ENCODE measurements around the gene TMEM18. TPM values are rescaled to one million over a fixed set of nuclear protein-coding genes. Genes with fewer than 3 reads are reported as not detected.

The TMEM18 gene
- total and polyA plus RNA-seq, 9 of the 15 experiments (the other 6 are each of a cell fraction or from before 2014, with no cell fraction given), result 12.8 to 55.9 (median 21.8) TPM

DNA sequence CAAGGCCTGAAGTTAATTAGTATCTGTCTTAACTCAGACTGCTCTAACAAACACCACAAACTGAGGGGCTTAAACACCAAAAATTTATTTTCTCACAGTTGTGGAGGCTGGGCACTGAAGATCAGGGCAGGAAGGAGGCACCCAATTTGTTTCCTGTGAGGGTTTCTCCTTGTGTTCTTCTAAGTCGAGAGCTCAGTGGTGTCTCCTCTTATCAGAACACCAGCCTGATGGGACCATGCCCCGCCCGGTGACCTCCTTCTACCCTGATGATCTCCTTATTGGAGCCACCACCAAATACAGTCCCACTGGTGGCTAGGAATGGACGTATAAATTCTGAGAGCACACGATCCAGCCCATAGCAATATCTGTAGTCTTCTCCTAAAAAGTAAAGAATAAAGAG, 20.5 kb downstream of the TMEM18 start (continued):
- TF ChIP-seq ZNF184 (CRISPR knock-in tag; IDR thresholded peaks at IDR 0.05) (no peak), NFXL1 (CRISPR knock-in tag; IDR thresholded peaks at IDR 0.05) (no peak), EP300 (IDR thresholded peaks at IDR 0.05; ENCODE audit: low read length) (no peak), SAP30 (IDR thresholded peaks at IDR 0.05; ENCODE audit: borderline replicate concordance, insufficient read depth, low read depth, low read length, poor library complexity, severe bottlenecking) (no peak)
- TF ChIP-seq, protein P1, sequence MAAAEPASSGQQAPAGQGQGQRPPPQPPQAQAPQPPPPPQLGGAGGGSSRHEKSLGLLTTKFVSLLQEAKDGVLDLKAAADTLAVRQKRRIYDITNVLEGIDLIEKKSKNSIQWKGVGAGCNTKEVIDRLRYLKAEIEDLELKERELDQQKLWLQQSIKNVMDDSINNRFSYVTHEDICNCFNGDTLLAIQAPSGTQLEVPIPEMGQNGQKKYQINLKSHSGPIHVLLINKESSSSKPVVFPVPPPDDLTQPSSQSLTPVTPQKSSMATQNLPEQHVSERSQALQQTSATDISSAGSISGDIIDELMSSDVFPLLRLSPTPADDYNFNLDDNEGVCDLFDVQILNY (CRISPR knock-in tag; IDR thresholded peaks at IDR 0.05), result no peak
- TF ChIP-seq, protein P2, sequence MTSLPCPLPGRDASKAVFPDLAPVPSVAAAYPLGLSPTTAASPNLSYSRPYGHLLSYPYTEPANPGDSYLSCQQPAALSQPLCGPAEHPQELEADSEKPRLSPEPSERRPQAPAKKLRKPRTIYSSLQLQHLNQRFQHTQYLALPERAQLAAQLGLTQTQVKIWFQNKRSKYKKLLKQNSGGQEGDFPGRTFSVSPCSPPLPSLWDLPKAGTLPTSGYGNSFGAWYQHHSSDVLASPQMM (CRISPR knock-in tag; IDR thresholded peaks at IDR 0.05), result no peak

DNA sequence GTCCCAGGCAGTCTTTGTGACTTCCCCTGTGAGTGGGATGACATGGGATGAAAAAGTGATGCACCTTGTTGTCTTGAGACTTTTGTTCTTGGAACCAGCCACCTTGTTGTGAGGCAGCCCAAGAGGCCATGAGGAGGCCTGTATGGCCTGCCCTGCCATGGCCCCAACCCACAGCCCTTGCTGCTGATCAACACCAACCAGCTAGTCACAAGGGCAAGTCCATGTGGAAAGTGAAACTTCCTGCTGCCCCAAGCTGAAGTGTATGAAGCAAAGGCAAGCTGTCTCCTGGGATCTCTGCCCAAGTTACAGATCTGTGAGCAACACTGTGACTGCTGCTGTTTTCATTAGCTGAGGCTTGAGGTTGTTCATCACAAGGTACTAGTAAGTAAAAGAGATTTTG, 21.6 kb downstream of the TMEM18 start:
- Histone ChIP-seq H3K79me2 (ENCODE audit: control insufficient read depth, insufficient read depth, low read length) (no peaks in the 10 kb centered on the region), H3K4me2 (ENCODE audit: insufficient read depth, low read length) (no peak overlapping the region), H3K9ac (ENCODE audit: insufficient read depth in 1 of 2, low read depth in 2 of 2, low read length in 2 of 2) (no peak overlapping the region), H3K27ac (ENCODE audit: extremely low read depth, low read depth, low read length) (no peak overlapping the region), H3K36me3 (ENCODE audit: control insufficient read depth, insufficient read depth, low read length) (no peaks in the 10 kb centered on the region), H3K4me3 (no peak overlapping the region), H3K27me3 (ENCODE audit: control insufficient read depth in 2 of 2, insufficient read depth in 2 of 2, low read length in 2 of 2) (peaks cover 40 to 74% of the 10 kb centered on the region in 2 experiments), H2AFZ (ENCODE audit: low read depth, low read length) (no peak overlapping the region), H3K4me1 (replicated peaks in 1 of 2; ENCODE audit: control insufficient read depth in 2 of 2, insufficient read depth in 2 of 2, low read length in 2 of 2) (peaks cover 0 to 6% of the 10 kb centered on the region in 2 experiments; a peak in 2 of 5 replicates), H3K9me3 (replicated peaks; ENCODE audit: control insufficient read depth, insufficient read depth, low read depth, low read length) (no peaks in the 10 kb centered on the region), H4K20me1 (replicated peaks; ENCODE audit: control insufficient read depth, insufficient read depth, low read length) (no peaks in the 10 kb centered on the region; the same call in 1 of the 2 replicates), H3K9me1 (ENCODE audit: control insufficient read depth, insufficient read depth, low read length) (no peaks in the 10 kb centered on the region)
- in situ Hi-C loops (cut with MboI), result no loop called here
- ChIA-PET CTCF (ENCODE audit: low intra/inter-chr PET ratio) (no interaction called here), POLR2A (interaction anchor here (0.6 kb wide), 1 partner anchor 19 kb away, joined by 3 read pairs; no protein-coding TSS in a partner anchor)
- TF ChIP-seq HLTF (IDR thresholded peaks at IDR 0.05) (no peak), ZSCAN32 (CRISPR knock-in tag; IDR thresholded peaks at IDR 0.05) (no peak), POLR2AphosphoS2 (IDR thresholded peaks at IDR 0.05; ENCODE audit: low read length) (no peak), ZNF445 (CRISPR knock-in tag; IDR thresholded peaks at IDR 0.05; ENCODE audit: low read depth) (no peak)
- TF ChIP-seq, protein P3, sequence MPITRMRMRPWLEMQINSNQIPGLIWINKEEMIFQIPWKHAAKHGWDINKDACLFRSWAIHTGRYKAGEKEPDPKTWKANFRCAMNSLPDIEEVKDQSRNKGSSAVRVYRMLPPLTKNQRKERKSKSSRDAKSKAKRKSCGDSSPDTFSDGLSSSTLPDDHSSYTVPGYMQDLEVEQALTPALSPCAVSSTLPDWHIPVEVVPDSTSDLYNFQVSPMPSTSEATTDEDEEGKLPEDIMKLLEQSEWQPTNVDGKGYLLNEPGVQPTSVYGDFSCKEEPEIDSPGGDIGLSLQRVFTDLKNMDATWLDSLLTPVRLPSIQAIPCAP (CRISPR knock-in tag; IDR thresholded peaks at IDR 0.05; ENCODE audit: borderline replicate concordance), result no peak
- no peak for DNase-seq (ENCODE audit: extremely low read depth in 1 of 4, low spot score in 3 of 4)
- no peak for ATAC-seq
- intact Hi-C loops (cut with micrococcal nuclease), result no loop called here
- BruUV-seq (replicated peaks), result no TSS peak
- FAIRE-seq, result no peak

All from K562 (cell line).